Testis (tissue), 3 donors: ENCODE measurements around the gene YWHAH. TPM values are rescaled to one million over a fixed set of nuclear protein-coding genes. Genes with fewer than 3 reads are reported as not detected.

Source experiments
- DNase-seq: peaks from one replicate; pipeline ENCODE4 v3.0.0-alpha.2; 2019
- H3K27ac ChIP-seq, 2 donors: fragments of 200-600 bp; sonication (generic); one replicate each; pipeline ENCODE4 v1.5.1; 2019
- H3K27me3 ChIP-seq: fragments of 200-600 bp; sonication (generic); one replicate; pipeline ENCODE4 v1.5.1; 2019
- H3K36me3 ChIP-seq: fragments of 200-600 bp; sonication (generic); one replicate; pipeline ENCODE4 v1.5.1; 2017; ENCODE audit warnings: low read depth; ENCODE audit errors: missing control alignments
- H3K4me1 ChIP-seq: fragments of 200-600 bp; sonication (generic); one replicate; pipeline ENCODE4 v1.5.1; 2019
- H3K4me3 ChIP-seq, 2 donors: fragments of 200-600 bp; sonication (generic); one replicate each; pipeline ENCODE4 v1.5.1; 2017 to 2019
- H3K9me3 ChIP-seq: fragments of 200-600 bp; sonication (generic); one replicate; pipeline ENCODE4 v1.5.1; 2017
- CTCF ChIP-seq, 3 experiments: fragments of 450-650 bp in 2 of 3; fragments of 200-600 bp in 1 of 3; sonication (generic) in 1 of 3; IDR thresholded peaks; one replicate each; pipeline ENCODE4 v1.5.1; 2016 to 2019; ENCODE audit warnings: antibody characterized with exemption in 3 of 3, mild to moderate bottlenecking in 2 of 3, moderate library complexity in 1 of 3
- POLR2A ChIP-seq: fragments of 450-650 bp; IDR thresholded peaks from one replicate; pipeline ENCODE4 v1.6.1; 2017; ENCODE audit warnings: antibody characterized with exemption, mild to moderate bottlenecking, moderate library complexity
- WGBS, 2 donors: methylation state at CpG; one replicate each; pipeline ENCODE4 v1.1.5; 2018; 5-methylcytosine and 5-hydroxymethylcytosine counted together
- intact Hi-C: fragments of 100-400 bp; cut with DNase I; formaldehyde crosslinking; loops from one replicate; pipeline ENCODE4 v1.15.1; 2023; ENCODE audit warnings: low total_unique reads
- polyA plus RNA-seq: library from polyadenylated mRNA; stranded (reverse); fragments of 350-450 nt; fragmentation: Illumina TruSeq; extraction: RNeasy Lipid Tissue Mini Kit (QIAGEN cat#74804); gene quantifications from one replicate; pipeline ENCODE4 v1.2.3, GENCODE V29; 2014; ENCODE audit warnings: low read depth, low replicate concordance; ENCODE audit not compliant: insufficient read depth
- total RNA-seq, 2 donors: library from RNA; depleted of rRNA; stranded (reverse); fragments of >200 nt; gene quantifications; one replicate each; pipeline ENCODE4 v1.2.3, GENCODE V29; 2016

The YWHAH gene
- total and polyA plus RNA-seq, 3 donors from 2014 or later, result 27.2 to 48.9 (median 47.6) TPM

DNA sequence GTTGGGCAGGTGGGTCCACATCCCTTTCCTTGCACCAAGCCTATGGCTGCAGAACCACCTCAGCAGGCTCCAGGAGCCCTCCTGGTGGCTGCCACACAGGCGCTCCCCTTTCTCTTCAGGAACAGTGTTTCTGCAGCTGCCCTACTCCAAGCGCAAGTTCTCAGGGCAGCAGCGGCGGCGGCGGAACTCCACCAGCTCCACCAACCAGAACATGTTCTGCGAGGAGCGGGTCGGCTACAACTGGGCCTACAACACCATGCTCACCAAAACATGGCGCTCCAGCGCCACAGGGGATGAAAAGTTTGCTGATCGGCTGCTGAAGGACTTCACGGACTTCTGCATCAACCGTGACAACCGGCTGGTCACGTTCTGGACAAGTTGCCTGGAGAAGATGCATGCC is 38.2 kb upstream of the YWHAH start:
- Histone ChIP-seq H3K4me3 (no peak overlapping the region), H3K4me1 (no peaks in the 10 kb centered on the region), H3K27me3 (no peaks in the 10 kb centered on the region), H3K36me3 (no peaks in the 10 kb centered on the region), H3K27ac (no peak overlapping the region), H3K9me3 (no peaks in the 10 kb centered on the region)
- DNase-seq, result no peak
- WGBS, 2 donors, result 91 to 92% methylated on average over 7 to 16 of the region's 16 CpGs
- intact Hi-C loops, result no loop called here
- TF ChIP-seq CTCF (IDR thresholded peaks at IDR 0.05), result no peak
- no peak for TF ChIP-seq POLR2A

- Histone ChIP-seq H3K36me3 (no peaks in the 10 kb centered on the region), H3K27ac (no peak overlapping the region), H3K4me1 (no peaks in the 10 kb centered on the region), H3K4me3 (no peak overlapping the region), H3K9me3 (no peaks in the 10 kb centered on the region), H3K27me3 (no peaks in the 10 kb centered on the region)
- 60 to 63% methylated on average over 5 of the region's 5 CpGs for WGBS, 2 donors
- no peak for TF ChIP-seq POLR2A
- no peak for TF ChIP-seq CTCF (IDR thresholded peaks at IDR 0.05)
- intact Hi-C loops, result no loop called here
- no peak for DNase-seq
Observed at GRCh38 chr22:31906569-31906968, 37.8 kb upstream of the YWHAH start.

DNA sequence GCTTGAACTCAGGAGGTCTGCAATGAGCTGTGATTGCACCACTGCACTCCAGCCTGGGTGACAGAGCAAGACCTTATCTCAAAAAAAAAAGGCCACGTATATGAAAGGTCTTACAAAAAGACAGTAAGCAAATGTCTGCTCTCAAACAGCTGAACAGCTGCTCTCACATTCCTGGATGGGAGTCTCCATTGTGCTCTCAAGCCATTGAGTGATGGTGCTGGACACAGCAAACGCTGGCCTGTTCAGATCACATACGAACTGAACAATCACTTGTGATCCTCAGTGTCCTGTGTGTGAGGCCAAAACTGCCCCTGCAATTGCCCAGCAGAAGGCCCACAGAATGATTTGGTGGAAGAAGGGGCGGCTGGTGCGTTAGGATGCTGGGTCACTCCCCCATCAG is 34.4 kb upstream of the YWHAH start:
- Histone ChIP-seq H3K4me3 (no peak overlapping the region), H3K36me3 (no peaks in the 10 kb centered on the region), H3K4me1 (no peaks in the 10 kb centered on the region), H3K27ac (no peak overlapping the region), H3K9me3 (no peaks in the 10 kb centered on the region), H3K27me3 (no peaks in the 10 kb centered on the region)
- WGBS, 2 donors, result 93 to 95% methylated on average over 5 of the region's 5 CpGs
- DNase-seq, result no peak
- TF ChIP-seq CTCF (IDR thresholded peaks at IDR 0.05) (no peak), POLR2A (no peak)
- intact Hi-C loops, result no loop called here

DNA sequence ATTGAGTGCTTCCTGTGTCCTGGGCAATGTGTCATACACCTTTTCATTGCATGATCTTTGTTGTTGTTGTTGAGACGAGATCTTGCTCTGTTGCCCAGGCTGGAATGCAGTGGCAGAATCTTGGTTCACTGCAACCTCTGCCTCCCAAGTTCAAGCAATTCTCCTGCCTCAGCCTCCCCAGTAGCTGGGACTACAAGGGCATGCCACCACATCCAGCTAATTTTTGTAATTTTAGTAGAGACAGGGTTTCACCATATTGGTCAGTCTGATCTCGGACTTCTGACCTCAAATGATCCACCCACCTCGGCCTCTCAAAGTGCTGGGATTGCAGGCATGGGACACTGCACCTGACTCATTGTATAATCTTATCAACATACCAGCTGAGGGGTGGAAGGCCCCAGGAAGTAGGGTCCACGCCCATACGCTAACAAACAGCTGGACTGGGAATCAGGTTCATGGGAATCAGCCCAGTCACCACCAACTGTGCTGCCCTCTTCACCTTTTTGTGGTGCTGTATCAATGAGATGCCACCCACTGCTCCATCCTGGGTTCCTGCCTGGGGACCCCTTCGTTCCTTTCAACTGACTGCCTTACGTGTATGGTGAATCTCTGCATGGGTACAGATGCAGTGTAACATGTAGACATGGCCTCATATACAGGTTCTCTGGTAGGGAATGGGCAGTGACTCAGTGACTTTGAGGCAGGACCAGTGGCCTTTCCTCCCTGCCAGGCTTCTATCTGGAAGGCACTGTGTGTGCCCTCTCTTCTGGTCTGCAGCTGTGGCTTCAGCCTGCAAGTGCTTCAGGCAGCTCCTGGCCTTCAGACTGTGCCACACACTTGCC is 32.5 kb upstream of the YWHAH start:
- Histone ChIP-seq H3K36me3 (no peaks in the 10 kb centered on the region), H3K27me3 (no peaks in the 10 kb centered on the region), H3K27ac (no peak overlapping the region), H3K9me3 (no peaks in the 10 kb centered on the region), H3K4me1 (no peaks in the 10 kb centered on the region), H3K4me3 (no peak overlapping the region)
- TF ChIP-seq POLR2A (no peak), CTCF (IDR thresholded peaks at IDR 0.05) (no peak)
- intact Hi-C loops, result no loop called here
- no peak for DNase-seq
- 85 to 98% methylated on average over 7 of the region's 7 CpGs for WGBS, 2 donors

GRCh38 chr22:31912407-31912743 is 32.0 kb upstream of the YWHAH start:
- DNase-seq, result no peak
- no peaks in the 10 kb centered on the region for H3K36me3 ChIP-seq
- TF ChIP-seq CTCF (IDR thresholded peaks at IDR 0.05), result no peak
- TF ChIP-seq POLR2A, result no peak
- no peaks in the 10 kb centered on the region for H3K27me3 ChIP-seq
- no peaks in the 10 kb centered on the region for H3K9me3 ChIP-seq
- H3K4me1 ChIP-seq, result no peaks in the 10 kb centered on the region
- H3K4me3 ChIP-seq, result no peak overlapping the region
- 42 to 67% methylated on average over 1 of the region's 1 CpG for WGBS, 2 donors
- intact Hi-C loops, result no loop called here
- no peak overlapping the region for H3K27ac ChIP-seq
